HG02610 (cell line): ENCODE results near the gene ATP6V1A.

Experiments
- ATAC-seq: cut with Tn5 transposase; IDR thresholded peaks from one replicate; pipeline ENCODE4 v1.9.1; 2021; ENCODE audit warnings: mild to moderate bottlenecking, moderate library complexity; ENCODE audit not compliant: unreplicated experiment

Gene ATP6V1A

DNA sequence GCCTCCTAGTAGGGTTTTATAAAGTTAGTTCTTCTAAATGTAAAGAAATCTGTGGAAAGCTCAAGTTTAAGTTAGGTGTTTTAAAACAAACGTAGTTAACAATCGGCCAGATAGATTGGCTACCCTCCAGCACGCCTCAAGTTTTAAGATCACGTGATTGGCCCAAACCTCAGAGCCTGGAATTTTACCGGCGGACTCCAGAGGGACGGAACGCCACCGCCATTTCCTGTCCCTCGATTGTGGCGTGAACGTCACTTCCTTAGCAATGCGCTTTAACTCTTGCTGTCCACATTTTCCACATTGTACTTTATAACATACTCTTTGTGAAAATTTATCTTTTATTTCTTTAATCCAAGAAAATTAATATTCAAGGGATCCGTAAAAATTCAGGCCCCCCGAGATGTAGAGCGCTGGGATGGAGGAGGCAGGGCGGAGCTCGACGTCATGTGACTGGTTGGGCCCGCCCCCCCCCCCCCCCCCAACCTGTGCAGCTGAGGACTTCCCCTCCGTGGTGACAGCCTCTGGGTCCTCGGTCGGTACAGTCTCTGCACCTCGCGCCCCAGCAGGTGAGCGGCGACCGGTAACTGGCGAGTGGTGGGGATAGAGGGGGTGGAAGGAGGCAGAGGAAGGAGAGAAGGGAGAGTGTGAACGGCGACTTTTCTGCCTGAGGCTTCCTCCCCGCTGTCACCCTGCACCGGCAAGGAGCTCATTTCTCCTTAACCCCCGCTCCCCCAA is at the start of gene ATP6V1A:
ATP6V1A (plus strand) TSS at position 488 of the 735 bp plus-strand sequence. CDS start 31,719 bp downstream, outside the sequence.
- ATAC-seq = peak; percentile 38

DNA sequence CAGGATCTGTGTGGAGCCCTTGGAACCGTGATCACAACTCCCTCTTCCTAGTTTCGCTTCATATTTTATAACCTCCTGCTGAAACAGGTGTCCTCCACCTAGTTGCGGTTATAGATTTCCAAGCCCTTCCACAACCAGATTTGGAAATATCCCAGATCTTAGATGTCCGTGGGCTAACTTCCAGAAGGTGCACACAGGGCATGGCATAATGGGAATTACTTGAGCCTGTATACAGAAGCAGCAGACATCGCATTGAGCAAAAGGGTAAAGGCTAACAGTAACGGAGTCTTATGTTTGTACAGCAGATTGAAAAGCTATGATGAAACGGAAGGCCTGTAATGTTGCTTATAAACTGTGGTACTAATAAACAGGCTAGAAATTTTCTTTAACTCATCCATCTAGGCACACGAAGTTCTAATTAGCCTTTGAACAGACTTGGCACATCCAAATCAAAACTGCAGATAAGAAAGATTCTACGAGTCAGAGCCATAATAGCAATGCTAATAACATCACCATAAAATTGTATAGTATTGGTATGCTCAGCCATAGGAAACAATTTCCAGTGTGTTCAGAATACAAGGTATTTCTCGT is 49.2 kb upstream of the ATP6V1A start:
- no peak for ATAC-seq

DNA sequence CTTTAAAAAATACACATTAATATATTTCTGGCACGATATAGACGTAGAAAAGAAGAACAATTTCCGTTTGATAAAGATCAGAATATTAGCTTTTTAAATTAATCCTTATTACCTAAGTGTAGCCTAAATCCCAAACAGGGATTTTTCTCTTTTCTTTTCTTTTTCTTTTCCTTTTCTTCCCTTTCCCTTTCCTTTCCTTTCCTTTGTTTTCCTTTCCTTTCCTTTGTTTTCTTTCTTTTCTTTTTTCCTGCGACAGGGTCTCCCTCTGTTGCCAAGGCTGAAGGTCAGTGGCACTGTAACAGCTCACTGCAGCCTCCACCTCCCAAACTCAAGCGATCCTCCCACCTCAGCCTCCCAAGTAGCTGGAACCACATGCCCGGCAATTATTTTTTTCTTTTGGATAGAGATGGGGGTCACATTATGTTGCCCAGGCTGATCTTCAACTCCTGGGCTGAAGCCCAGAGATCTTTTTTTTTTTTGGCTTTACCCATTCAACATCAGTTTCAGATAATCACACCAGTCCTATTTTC is 48.6 kb upstream of the ATP6V1A start:
- ATAC-seq = no peak

DNA sequence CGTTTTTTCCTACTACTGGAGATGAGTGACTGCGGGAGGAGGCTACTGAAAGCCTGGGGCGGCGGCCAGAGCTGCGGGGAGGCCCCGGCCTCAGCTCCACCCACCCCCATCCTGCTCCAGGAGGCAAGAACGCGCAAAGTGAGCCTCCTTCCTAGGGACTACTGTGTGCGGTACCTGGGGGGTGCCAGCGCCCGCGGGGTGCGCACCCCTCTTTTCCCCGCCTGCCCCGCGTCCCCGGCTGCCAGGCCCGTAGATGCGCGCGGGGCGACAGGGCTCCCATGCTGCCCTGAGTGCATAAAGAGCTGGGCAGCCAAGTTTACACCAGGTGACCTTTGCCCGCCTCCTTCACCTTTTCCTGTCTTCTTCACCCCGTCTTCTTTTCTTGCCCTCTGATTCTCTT is 47.9 kb upstream of the ATP6V1A start:
- ATAC-seq = no peak

DNA sequence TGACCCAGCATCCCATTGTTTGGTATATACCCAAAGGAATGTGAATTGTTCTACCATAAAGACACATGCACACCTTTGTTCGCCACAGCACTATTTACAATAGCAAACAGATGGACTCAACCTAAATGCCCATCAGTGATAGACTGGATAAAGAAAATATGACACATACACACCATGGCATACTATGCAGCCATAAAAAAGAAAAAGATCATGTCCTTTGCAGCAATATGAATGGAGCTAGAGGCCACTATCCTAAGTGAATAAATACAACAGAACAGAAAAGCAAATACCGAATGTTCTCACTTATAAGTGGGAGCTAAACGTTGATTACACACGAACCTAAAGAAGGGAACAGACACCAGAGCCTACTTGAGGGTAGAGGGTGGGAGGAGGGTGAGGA is 39.0 kb upstream of the ATP6V1A start:
- no peak for ATAC-seq

DNA sequence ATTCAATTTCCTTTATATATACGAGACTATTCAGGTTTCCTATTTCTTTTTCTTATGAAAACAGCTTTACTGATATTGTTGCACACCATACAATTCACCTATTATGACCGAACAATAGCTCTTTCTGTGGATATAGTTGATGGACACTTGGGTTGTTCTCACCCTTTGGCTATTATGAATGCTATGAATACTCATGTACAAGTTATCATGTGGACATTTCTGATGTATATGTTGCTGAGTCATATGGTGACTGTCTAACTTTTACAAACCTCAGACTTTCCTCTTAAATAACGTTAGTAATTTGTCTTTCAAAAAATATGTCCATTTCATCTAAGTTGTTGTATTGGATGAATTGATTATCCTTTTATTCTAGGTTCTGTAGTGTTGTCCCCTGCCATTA is 34.7 kb upstream of the ATP6V1A start:
- ATAC-seq = no peak

DNA sequence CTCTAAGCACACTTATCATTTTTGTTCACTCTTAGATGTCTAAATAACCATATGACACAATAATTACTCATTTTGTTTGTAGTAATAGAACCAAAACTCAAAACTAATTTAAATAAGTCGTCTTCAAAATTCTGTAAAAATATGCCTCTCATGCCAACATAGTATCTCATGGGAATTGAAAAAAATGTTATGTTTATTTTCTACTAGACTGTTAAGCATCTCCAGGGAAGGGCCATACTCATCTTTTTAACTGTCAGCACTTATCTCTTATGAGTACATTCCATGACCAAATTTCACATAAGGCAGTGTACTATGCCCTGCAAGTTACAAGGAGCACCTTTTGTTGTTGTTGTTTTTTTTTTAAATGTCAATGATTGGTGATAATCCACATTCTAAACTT is 32.1 kb upstream of the ATP6V1A start:
- no peak for ATAC-seq

DNA sequence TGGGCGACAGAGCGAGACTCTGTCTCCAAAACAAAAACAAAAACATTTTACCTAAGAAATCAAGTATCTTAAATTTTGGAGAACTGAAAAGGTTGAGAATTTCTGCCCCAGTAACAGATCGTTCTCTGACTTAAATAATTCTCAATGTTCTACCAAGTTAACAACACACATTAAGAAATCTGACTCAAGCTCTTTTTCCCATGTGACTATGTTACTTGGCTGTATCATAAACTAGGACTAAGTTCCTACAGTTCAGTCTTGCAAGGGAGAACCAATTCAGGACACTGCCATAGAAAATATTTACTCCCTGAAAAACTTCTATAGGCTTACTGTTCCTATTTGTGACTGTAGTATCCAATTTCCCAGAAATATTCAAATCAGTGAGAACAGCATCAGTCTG is 29.5 kb upstream of the ATP6V1A start:
- ATAC-seq = no peak

DNA sequence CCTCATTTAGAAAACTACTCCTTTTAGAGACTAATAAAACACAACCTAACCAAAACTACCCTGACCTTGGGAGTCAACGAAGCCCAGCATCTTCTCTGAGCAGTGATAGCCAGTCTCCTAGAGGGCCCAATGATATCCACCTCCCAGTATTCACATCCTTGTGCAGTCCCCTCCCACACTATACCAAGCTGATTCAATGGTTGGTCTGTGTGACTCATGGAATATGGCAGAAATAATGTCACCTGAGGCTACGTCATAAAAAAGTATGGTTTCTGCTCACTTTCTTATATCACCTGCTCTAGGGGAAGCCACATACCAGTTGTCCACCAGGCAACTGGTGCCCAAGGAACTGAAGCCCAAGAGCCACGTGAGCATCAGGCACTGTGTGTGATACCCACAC is 29.0 kb upstream of the ATP6V1A start:
- ATAC-seq = no peak

DNA sequence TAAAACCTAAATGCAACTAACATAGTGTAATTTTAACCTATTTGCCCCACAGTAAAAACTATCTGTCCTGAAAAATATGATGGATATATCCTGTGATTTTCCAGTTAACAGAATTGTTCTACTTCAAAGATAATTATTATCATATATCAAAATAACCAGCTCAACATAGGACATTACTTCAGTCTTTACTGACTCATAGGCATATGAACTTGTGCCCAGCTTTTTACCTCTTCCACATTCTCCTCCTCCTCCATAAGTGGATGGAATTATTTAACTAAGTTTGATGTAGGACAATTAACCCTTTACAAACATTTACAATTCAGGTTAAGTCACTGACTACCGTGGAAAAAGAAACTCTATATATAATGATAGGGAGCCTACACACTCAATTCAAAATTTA is 27.5 kb upstream of the ATP6V1A start:
- no peak for ATAC-seq

DNA sequence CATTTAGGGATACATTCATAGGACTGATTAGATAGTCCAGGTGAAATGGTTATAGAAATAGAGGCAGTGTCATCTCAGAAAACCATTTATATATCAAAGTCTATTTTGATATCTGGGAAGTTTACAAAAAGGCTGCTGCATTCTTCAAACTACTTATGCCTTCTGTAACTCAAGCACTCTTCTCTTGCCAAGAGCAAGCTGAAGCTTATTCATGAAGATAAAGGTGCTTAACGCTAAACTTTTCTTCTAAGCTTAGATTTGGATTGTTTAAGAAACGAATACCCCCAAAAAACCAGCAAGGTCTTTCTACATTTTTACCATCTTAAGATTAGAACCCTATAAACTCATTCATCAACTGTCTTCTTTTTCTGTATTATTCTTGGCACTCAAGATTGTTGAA is 27.1 kb upstream of the ATP6V1A start:
- ATAC-seq = no peak

DNA sequence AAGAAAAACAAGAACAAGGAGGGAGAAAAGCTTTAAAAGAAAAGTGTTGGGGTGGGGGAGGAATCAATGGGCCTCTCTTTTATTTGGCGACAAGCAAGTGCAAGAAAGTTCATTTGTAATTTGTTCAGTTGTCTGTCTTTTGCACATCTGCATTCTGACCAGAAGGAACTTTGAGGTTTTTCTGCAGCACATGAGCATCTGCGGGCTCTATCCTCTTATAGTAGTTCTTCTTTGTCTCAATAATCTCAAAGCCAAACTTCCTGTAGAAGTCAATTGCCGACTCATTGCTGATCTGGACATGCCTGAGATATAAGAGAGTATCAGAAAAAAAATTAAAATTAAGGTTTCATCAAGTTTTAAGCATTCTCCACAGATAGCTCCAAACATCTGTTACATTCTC is 25.2 kb upstream of the ATP6V1A start:
- no peak for ATAC-seq

DNA sequence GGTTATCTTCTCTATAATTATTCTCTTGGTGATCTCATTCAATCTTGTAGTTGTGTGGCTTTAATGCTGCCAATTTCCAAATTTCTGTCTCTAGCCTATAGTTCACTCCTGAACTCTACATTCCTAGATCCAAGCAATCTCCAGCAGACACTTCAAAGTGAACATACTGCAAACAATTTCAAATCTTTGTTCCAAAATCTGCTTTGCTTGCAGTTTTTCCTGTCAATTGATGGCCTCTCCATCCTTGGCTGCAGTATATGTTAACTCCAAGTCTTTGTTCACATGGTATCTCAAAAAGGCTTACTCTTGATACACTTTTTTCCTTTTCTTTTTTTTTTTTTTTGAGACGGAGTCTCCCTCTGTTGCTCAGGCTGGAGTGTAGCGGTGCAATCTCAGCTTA is 18.2 kb upstream of the ATP6V1A start:
- ATAC-seq = no peak

DNA sequence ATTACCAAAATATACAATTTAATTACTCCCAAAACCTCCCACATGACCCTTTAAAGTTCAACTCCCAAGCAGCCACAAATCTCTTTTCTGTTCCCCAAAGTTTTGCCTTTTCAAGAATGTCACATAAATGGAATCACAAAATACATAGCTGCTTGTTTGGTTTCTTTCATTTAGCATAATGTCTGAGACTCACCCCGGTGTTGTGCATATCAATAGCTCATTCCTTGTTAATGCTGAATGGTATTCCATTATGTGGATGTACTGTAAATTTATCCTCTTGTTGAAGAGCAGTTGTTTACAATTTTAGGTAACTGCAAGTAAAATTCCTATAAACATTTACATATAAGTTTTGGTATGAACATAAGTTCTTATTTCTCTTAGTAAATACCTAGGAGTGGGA is 16.3 kb upstream of the ATP6V1A start:
- no peak for ATAC-seq

DNA sequence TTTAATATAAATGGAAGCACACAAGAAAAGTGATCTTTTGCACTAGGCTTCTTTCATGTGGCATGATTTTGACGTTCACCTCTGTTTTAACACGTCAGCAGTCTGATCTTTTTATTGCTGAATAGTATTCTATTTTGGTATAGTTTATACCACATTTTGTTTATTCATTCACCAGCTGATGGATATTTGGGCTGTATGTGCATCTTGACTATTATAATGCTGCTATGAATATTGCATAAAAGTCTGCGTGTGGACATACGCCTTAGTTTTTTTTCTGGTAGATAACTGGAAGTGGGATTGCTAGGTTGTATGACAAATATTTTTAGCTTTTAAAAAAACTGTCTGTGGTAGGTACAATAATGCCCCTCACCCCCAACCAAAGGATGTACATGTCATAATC is 15.1 kb upstream of the ATP6V1A start:
- ATAC-seq = no peak

DNA sequence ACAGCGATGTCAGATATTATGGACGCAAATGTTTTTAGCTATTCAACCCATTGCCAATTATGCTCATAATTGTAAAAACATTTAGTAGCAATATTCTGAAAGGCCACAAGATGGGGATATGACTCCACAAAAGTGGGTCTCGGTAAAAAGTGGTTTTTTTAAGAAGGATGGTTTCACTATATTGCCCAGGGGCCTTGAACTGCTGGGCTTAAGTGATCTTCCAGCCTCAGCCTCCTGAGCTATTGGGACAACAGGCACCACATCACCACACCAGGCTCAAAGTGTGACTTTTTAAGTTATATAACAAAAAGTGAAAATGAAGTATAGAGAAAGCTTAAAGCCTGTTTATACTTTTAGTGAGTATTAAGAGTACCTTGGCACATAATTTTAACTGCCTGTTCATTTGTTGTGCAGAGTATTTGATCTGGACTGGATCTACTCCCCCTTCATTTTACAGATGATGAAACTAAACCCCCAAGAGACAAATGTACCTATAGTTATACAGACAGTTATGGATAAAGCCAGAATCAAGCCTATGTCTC is 10.2 kb upstream of the ATP6V1A start:
- ATAC-seq = peak; percentile 62

DNA sequence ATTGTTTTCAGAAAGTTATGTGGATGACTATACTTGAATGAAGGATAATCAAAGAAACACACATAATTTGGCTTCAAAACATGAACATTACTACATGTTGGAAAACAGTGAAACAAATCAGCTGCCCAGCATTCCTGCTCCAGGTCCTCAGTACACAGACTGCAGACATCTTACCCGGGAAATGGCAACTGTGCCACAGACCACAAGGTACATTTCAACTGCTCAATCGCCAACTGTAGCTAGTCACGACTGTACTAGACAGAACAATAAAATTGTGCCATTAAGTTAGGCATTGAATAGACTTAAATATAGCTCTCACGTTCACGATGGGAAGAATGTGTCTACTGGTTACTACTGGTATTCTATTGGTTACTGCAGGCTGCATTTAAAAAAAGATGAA is 5.7 kb upstream of the ATP6V1A start:
- ATAC-seq = no peak

DNA sequence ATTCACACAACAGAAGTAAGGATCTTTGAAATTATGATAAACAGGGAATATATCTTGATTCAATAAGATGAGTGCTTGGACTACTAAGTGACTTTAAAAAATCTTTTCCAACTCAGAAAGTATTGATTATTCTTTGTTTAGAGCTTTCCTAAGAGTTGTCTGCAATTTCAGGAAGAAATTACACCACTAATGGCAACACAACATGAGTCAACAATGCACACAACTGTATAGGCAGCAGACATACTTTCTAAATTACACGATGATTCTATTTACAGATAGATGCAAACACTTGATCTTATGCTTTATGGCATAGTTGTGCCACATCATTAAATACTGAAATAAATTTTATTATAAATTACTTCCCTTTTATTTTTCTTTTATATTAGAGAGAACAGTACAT is 5.2 kb upstream of the ATP6V1A start:
- ATAC-seq = no peak

DNA sequence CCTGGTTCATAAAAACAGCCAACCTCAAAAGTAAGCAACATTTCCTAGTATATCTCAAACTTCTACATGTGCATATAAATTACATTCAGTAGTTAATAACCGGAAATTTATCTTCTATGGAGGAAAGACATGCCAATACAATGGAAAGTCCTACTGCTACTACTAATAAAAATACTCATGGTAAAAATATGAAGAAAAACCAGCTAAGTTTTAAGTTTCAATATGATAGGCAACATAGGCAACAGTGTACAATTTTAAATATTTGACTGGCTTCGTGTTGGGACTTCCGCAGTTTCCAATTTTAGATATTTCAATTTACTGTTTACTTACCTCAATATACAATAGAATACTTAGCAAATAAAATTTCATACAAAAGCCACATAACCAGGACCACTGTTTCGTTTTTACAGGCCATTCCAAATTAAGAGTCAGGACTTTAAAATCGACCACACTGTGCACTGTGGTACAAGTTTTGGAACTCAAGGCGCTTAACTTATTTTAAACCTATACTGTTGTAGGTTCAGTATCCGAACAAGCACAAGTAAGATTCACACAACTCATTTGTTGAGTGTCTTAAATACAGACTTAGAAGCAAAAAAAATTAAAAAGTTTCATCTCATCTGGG is 3.7 kb upstream of the ATP6V1A start:
- ATAC-seq = no peak

DNA sequence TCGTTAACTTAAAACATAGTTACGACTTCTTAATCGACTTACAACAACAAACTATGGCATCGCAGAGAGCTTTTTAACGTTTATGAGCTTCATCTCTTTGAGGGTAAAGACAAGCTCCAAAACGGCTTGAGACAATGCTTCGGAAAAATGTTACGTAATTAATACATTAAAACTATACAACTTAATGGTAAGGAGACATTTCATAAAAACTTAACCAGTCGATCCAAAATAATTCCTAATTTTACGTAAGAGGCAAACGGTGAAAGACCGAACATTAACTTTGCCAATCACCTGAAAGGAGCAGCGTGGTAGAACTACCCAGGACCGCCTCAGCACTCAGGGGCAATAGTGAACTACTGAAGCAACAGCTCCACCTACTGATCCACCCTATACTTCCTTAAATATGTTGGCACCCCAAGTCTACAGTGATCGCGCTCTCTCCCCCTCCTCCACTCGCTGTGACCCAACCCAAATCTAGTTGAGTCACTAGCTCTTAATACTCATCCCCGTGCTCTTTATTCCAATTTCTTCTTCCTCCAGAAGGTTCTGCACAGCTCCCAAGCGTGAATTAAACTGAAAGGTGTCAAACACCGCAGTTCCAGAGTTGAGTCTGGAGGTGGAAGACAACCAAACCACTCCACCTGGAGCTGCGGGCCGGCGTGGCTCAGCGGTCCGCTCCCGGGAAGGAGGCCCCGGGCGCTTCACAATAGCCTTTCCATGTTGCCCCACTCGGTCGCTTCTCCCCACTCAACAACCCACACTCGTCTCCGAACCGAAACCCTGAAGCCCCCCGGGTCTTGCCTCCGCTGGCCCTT is 1.7 kb upstream of the ATP6V1A start:
- peak; percentile 50 for ATAC-seq
